Measurements from ENCODE around the gene VARS1.

The VARS1 gene

GRCh38 chr6:31750411-31751022, 45.0 kb downstream of the VARS1 start:
- no peaks in the 10 kb centered on the region for H3K27me3 ChIP-seq (replicated peaks; ENCODE audit: insufficient read depth, low read length)
- no peak overlapping the region for H3K9ac ChIP-seq (ENCODE audit: low read length)
- no peak for TF ChIP-seq EZH2 (optimal IDR thresholded peaks at IDR 0.05; ENCODE audit: low read depth, low read length)
- TF ChIP-seq, protein P1, sequence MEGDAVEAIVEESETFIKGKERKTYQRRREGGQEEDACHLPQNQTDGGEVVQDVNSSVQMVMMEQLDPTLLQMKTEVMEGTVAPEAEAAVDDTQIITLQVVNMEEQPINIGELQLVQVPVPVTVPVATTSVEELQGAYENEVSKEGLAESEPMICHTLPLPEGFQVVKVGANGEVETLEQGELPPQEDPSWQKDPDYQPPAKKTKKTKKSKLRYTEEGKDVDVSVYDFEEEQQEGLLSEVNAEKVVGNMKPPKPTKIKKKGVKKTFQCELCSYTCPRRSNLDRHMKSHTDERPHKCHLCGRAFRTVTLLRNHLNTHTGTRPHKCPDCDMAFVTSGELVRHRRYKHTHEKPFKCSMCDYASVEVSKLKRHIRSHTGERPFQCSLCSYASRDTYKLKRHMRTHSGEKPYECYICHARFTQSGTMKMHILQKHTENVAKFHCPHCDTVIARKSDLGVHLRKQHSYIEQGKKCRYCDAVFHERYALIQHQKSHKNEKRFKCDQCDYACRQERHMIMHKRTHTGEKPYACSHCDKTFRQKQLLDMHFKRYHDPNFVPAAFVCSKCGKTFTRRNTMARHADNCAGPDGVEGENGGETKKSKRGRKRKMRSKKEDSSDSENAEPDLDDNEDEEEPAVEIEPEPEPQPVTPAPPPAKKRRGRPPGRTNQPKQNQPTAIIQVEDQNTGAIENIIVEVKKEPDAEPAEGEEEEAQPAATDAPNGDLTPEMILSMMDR (IDR thresholded peaks at IDR 0.05; ENCODE audit: low read length) = no peak
- no peak for TF ChIP-seq EZH2phosphoT487 (IDR thresholded peaks at IDR 0.05; ENCODE audit: low read length)
- no peaks in the 10 kb centered on the region for H3K36me3 ChIP-seq (replicated peaks; ENCODE audit: insufficient read depth, low read length)
- no peaks in the 10 kb centered on the region for H3K9me2 ChIP-seq (replicated peaks; ENCODE audit: insufficient read depth, low read length)
- no peaks in the 10 kb centered on the region for H3F3A ChIP-seq (ENCODE audit: insufficient read depth, low read length)
- no peak overlapping the region for H2AFZ ChIP-seq (ENCODE audit: low read length)
- no peaks in the 10 kb centered on the region for H3K79me2 ChIP-seq (ENCODE audit: low read length)
- no peak overlapping the region for H3K4me2 ChIP-seq (ENCODE audit: low read depth, low read length)
- H3K4me1 ChIP-seq (ENCODE audit: low read length) = no peaks in the 10 kb centered on the region
- H3K27ac ChIP-seq (ENCODE audit: low read length) = no peak overlapping the region
- no peaks in the 10 kb centered on the region for H3K9me3 ChIP-seq (replicated peaks; ENCODE audit: insufficient read depth, low read length)
- no peak for DNase-seq
- no peak overlapping the region for H3K4me3 ChIP-seq (ENCODE audit: low read length)
- no peaks in the 10 kb centered on the region for H4K20me1 ChIP-seq (ENCODE audit: insufficient read depth, low read length)

DNA sequence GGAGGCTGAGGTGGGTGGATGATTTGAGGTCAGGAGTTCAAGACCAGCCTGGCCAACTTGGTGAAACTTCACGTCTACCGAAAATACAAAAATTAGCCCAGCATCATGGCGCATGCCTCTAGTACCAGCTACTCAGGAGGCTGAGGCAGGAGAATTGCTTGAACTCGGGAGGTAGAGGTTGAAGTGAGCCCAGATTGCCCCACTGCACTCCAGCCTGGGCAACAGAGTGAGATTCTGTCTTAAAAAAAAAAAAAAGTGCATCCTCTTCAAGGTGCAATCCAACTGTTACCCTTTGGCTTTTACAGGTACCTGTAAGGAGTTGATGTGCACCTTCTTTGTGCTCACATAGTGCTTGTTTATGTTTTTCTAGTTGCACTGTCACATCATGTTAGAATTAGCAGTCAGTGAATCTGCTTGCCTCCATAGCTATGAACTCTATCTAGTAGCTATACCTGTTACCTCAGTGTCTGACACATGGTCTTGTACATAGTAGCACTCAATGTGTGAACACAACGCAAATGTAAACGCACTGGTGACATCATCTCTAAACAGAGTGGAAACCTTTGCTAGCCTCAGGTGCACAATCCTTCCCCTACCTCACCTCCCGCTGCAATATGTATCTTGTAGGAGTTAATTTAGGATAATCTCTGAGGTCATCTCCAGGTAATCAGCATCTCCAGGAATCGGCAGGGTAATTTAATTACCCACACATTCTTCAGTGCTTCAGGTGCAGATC, 46.1 kb downstream of the VARS1 start:
- Histone ChIP-seq H3K9me2 (replicated peaks; ENCODE audit: insufficient read depth, low read length) (no peaks in the 10 kb centered on the region), H2AFZ (ENCODE audit: low read length) (no peak overlapping the region), H3F3A (ENCODE audit: insufficient read depth, low read length) (no peaks in the 10 kb centered on the region), H3K9ac (ENCODE audit: low read length) (no peak overlapping the region), H3K36me3 (replicated peaks; ENCODE audit: insufficient read depth, low read length) (no peaks in the 10 kb centered on the region), H3K27ac (ENCODE audit: low read length) (no peak overlapping the region), H3K27me3 (replicated peaks; ENCODE audit: insufficient read depth, low read length) (no peaks in the 10 kb centered on the region), H3K4me3 (ENCODE audit: low read length) (no peak overlapping the region), H3K9me3 (replicated peaks; ENCODE audit: insufficient read depth, low read length) (no peaks in the 10 kb centered on the region), H4K20me1 (ENCODE audit: insufficient read depth, low read length) (no peaks in the 10 kb centered on the region), H3K4me1 (ENCODE audit: low read length) (no peaks in the 10 kb centered on the region), H3K79me2 (ENCODE audit: low read length) (no peaks in the 10 kb centered on the region), H3K4me2 (ENCODE audit: low read depth, low read length) (no peak overlapping the region)
- DNase-seq = no peak
- no peak for TF ChIP-seq EZH2phosphoT487 (IDR thresholded peaks at IDR 0.05; ENCODE audit: low read length)

Data from MM.1S (cell line).